Measurements from ENCODE around the gene OR51M1. TPM values are rescaled to one million over a fixed set of nuclear protein-coding genes. Genes with fewer than 3 reads are reported as not detected.
"Not testable (repeated sequence)": the region's sequence is repeated elsewhere in the genome, so short reads cannot be mapped to it uniquely, and the experiment has no call there.

The OR51M1 gene, protein sequence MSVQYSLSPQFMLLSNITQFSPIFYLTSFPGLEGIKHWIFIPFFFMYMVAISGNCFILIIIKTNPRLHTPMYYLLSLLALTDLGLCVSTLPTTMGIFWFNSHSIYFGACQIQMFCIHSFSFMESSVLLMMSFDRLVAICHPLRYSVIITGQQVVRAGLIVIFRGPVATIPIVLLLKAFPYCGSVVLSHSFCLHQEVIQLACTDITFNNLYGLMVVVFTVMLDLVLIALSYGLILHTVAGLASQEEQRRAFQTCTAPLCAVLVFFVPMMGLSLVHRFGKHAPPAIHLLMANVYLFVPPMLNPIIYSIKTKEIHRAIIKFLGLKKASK
- total RNA-seq: not detected

DNA sequence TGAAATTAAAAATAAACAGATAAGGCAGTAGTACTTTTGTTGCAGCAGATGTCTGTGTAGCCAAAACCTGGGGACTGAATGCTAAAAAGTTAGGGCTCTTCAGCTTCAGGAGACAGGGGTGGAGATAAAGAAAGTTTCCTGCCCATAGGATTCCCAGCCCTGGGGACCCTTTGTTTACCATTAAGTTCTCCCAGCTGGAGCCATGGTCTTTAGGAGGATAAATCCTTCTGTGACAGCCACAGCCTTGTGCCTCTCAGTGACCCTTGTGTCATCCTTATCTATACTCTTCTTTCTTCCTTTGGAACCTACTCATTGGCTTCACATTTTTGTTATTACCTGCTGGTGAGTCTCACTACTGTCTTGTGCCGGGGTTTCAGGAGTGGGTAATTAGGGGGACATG is at the start of gene OR51M1:
OR51M1 (plus strand) TSS at position 237 of the 400 bp plus-strand sequence. CDS start 5,587 bp downstream, outside the sequence.
- H3K27ac ChIP-seq: no peak within 1 kb of the TSS
- intact Hi-C loops (cut with DNase I): no loop called here
- DNase-seq: no peak
- no peaks in the 10 kb centered on the region for H3K36me3 ChIP-seq
- H3K9me3 ChIP-seq: no peaks in the 10 kb centered on the region
- H3K4me1 ChIP-seq: no peaks in the 10 kb centered on the region
- TF ChIP-seq POLR2A (IDR thresholded peaks at IDR 0.05): no peak
- TF ChIP-seq, protein P1, sequence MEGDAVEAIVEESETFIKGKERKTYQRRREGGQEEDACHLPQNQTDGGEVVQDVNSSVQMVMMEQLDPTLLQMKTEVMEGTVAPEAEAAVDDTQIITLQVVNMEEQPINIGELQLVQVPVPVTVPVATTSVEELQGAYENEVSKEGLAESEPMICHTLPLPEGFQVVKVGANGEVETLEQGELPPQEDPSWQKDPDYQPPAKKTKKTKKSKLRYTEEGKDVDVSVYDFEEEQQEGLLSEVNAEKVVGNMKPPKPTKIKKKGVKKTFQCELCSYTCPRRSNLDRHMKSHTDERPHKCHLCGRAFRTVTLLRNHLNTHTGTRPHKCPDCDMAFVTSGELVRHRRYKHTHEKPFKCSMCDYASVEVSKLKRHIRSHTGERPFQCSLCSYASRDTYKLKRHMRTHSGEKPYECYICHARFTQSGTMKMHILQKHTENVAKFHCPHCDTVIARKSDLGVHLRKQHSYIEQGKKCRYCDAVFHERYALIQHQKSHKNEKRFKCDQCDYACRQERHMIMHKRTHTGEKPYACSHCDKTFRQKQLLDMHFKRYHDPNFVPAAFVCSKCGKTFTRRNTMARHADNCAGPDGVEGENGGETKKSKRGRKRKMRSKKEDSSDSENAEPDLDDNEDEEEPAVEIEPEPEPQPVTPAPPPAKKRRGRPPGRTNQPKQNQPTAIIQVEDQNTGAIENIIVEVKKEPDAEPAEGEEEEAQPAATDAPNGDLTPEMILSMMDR (IDR thresholded peaks at IDR 0.05): no peak
- no peaks in the 10 kb centered on the region for H3K27me3 ChIP-seq
- WGBS, 2 donors: 52 to 70% methylated on average over 1 of the region's 1 CpG
- H3K4me3 ChIP-seq (replicated peaks in 1 of 3): no peak within 1 kb of the TSS

DNA sequence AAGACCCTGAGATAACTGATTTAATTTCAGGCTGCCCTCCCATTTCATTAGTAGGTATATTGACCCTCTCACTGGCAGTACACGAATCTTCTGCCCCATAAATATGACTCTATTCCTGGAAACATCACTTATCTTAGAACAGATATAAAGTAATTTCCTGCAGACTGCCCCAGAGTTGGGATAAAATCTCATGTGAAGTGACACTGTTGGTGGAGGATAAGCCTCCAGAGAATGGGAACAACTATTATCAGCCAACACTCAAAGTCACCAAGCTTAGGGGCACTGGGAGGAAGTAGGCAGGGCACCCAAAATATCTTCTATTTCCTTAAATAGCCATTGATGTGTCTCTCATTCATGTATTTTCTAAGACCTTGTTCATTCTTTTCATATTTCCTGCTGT is 48.4 kb upstream of the OR51M1 start:
- H3K27me3 ChIP-seq: no peaks in the 10 kb centered on the region
- no peaks in the 10 kb centered on the region for H3K4me1 ChIP-seq
- H3K4me3 ChIP-seq (replicated peaks in 1 of 3): no peak overlapping the region
- no peak for DNase-seq
- H3K9me3 ChIP-seq: no peaks in the 10 kb centered on the region
- H3K36me3 ChIP-seq: no peaks in the 10 kb centered on the region
- H3K27ac ChIP-seq: no peak overlapping the region
- intact Hi-C loops (cut with DNase I): no loop called here
- WGBS, 2 donors: 54 to 68% methylated on average over 1 of the region's 1 CpG
- TF ChIP-seq, protein P1 (IDR thresholded peaks at IDR 0.05): no peak
- no peak for TF ChIP-seq POLR2A (IDR thresholded peaks at IDR 0.05)

DNA sequence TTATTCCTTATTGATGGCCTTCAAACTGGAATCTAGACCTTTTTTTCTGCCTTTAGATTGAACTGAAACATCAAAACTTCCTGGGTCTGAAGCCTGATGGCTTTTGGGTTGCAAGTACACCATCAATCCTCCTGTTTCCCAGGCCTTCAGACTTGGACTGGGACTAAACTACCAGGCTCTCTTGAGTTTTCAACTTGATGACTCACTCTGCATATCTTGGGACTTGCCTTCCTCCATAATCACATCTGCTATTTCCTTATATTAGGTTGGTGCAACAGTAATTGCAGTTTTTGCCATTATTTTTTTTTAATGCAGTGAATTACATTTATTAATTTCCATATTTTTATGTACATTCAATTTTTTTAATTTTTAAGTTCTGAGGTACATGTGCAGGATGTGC is 47.3 kb upstream of the OR51M1 start:
- H3K27ac ChIP-seq: no peak overlapping the region
- DNase-seq: no peak
- H3K4me3 ChIP-seq (replicated peaks in 1 of 3): no peak overlapping the region
- no peaks in the 10 kb centered on the region for H3K27me3 ChIP-seq
- no peak for TF ChIP-seq POLR2A (IDR thresholded peaks at IDR 0.05)
- TF ChIP-seq, protein P1 (IDR thresholded peaks at IDR 0.05): no peak
- H3K4me1 ChIP-seq: no peaks in the 10 kb centered on the region
- intact Hi-C loops (cut with DNase I): no loop called here
- no peaks in the 10 kb centered on the region for H3K36me3 ChIP-seq
- peaks cover under 1% of the 10 kb centered on the region for H3K9me3 ChIP-seq

DNA sequence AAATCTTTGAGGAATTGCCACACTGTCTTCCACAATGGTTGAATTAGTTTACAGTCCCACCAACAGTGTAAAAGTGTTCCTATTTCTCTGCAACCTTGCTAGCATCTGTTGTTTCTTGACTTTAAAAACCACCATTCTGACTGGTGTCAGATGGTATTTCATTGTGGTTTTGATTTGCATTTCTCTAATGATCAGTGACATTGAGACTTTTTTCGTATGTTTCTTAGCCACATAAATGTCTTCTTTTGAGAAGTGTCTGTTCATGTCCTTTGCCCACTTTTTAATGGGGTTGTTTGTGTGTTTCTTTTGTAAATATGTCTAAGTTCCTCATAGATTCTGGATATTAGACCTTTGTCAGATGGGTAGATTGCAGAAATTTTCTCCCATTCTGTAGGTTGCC is 46.4 kb upstream of the OR51M1 start:
- 81 to 82% methylated on average over 1 of the region's 1 CpG for WGBS, 2 donors
- H3K27me3 ChIP-seq; H3K4me3 ChIP-seq (replicated peaks in 1 of 3); DNase-seq; H3K36me3 ChIP-seq; intact Hi-C loops (cut with DNase I); H3K9me3 ChIP-seq; H3K27ac ChIP-seq; H3K4me1 ChIP-seq: not testable (repeated sequence)

DNA sequence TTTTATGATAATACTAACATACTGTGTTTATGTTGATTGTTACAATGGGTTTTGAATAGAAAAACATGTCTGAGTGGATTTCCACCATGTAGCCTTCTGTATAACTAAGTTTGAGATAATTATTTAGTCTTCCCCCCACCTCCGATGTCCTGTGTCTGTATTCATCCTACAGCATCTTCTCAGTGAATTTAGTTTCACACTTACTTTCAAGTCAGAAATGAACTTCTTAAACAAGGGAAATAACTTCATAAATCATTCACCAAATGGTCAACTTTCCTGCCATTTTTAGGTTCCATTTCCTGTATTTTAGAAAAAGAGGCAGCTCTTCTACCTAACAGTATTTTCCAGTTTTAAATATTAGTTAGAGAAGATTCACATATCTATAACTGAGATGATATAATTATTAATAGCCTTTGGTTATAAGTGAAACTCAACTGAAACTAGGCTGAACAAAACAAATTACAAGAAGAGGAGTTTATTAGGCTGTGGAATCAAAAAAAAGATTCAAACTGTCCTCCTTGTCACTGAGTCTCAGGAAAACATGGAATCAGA is 43.8 kb upstream of the OR51M1 start:
- no peak for DNase-seq
- H3K4me1 ChIP-seq: no peaks in the 10 kb centered on the region
- no peak overlapping the region for H3K27ac ChIP-seq
- no peaks in the 10 kb centered on the region for H3K36me3 ChIP-seq
- intact Hi-C loops (cut with DNase I): no loop called here
- WGBS, 2 donors: 89 to 94% methylated on average over 1 of the region's 1 CpG
- no peak for TF ChIP-seq POLR2A (IDR thresholded peaks at IDR 0.05)
- TF ChIP-seq, protein P1 (IDR thresholded peaks at IDR 0.05): no peak
- H3K4me3 ChIP-seq (replicated peaks in 1 of 3): no peak overlapping the region
- H3K27me3 ChIP-seq: no peaks in the 10 kb centered on the region
- peaks cover 5% of the 10 kb centered on the region for H3K9me3 ChIP-seq
